Heart left ventricle (tissue), 13 donors: ENCODE measurements around the gene STIM2.

Source experiments
- CTCF ChIP-seq, 12 donors: fragments of 200-600 bp; sonication (generic) in 4 of 12; IDR thresholded peaks; one replicate each; pipeline versions ENCODE4 v1.5.0 to v1.8.0; 2018 to 2022; ENCODE audit warnings: antibody characterized with exemption in 12 of 12, mild to moderate bottlenecking in 5 of 12
- POLR2A ChIP-seq, 2 donors: fragments of 450-650 bp; IDR thresholded peaks; one replicate each; pipeline ENCODE4 v1.6.1; 2017; ENCODE audit warnings: antibody characterized with exemption in 2 of 2, mild to moderate bottlenecking in 2 of 2, moderate library complexity in 2 of 2
- donor health status: ischemic (EF 13 %, LVEDD 7.1; RV severe dilation, severe dysfunction).
- donor health status: DM: no; HTN: yes; CAD: no.
- donor health status: DM: no; HTN: no; CAD: no.
- donor health status: ischemic (EF 25% LVEDD 6.9; RV normal size, moderate dysfunction).
- donor health status: ischemic (EF 25% LVEDD 5.7; RV mildly dilated, moderate dysfunction).
- donor health status: ischemic (EF 35%, LVEDD 5.7; RV mildly dilated, moderate dysfunction).
- donor health status: nonischemic (EF 11% LVEDD 7.7; RV severe dilation, severe dysfunction).
- donor health status: DM: yes; HTN: yes; CAD: no.
- donor health status: PGD.
- donor health status: ischemic (EF 29% LVEDD 5.4; RV normal size, mild dysfunction).
- donor health status: nonischemic (EF 23%, LVEDD 6.1; RV moderate dilation, normal function).

GRCh38 chr4:26826721-26827120, 33.9 kb upstream of the STIM2 start:
- TF ChIP-seq CTCF (IDR thresholded peaks at IDR 0.05) (no peak), POLR2A (IDR thresholded peaks at IDR 0.05) (no peak)
